Muscle of back (tissue), 11 donors: ENCODE measurements around the gene PTPN22. TPM values are rescaled to one million over a fixed set of nuclear protein-coding genes. Genes with fewer than 3 reads are reported as not detected.

Source experiments
- DNase-seq, 3 donors: peaks; one replicate each; pipeline versions ENCODE4 v3.0.0 to v3.0.0-alpha.2; 2013
- polyA plus RNA-seq, 10 donors: library from polyadenylated mRNA; unstranded; fragments of 120-200 nt; gene quantifications; one replicate each; pipeline ENCODE4 v1.2.1, GENCODE V29; 2013; ENCODE audit not compliant: insufficient read length in 10 of 10

PTPN22 gene
- polyA plus RNA-seq, 10 donors: 0.13 to 1.7 (median 0.33) TPM

GRCh38 chr1:113802367-113803007, 69.0 kb downstream of the PTPN22 start:
- DNase-seq: no peak

GRCh38 chr1:113800487-113800886, 71.0 kb downstream of the PTPN22 start:
- no peak for DNase-seq

GRCh38 chr1:113797472-113797871, 74.0 kb downstream of the PTPN22 start:
- DNase-seq: no peak

GRCh38 chr1:113793878-113794834, 77.4 kb downstream of the PTPN22 start:
- DNase-seq: no peak

- no peak for DNase-seq
These were observed 78.5 kb downstream of the PTPN22 start for GRCh38 chr1:113792986-113793385.

GRCh38 chr1:113792471-113792870, 79.0 kb downstream of the PTPN22 start:
- DNase-seq: no peak

- DNase-seq: no peak
These were observed 82.7 kb downstream of the PTPN22 start for GRCh38 chr1:113788802-113789201.

- no peak for DNase-seq
These were observed 83.8 kb downstream of the PTPN22 start for GRCh38 chr1:113787663-113788062.

GRCh38 chr1:113786069-113786468, 85.4 kb downstream of the PTPN22 start:
- DNase-seq: no peak

GRCh38 chr1:113784104-113784779, 87.3 kb downstream of the PTPN22 start:
- no peak for DNase-seq

- DNase-seq: peak; percentile 33 to 64 (median 43)
These were observed 88.0 kb downstream of the PTPN22 start for GRCh38 chr1:113783254-113784103.

GRCh38 chr1:113782406-113782805, 89.1 kb downstream of the PTPN22 start:
- DNase-seq: peak in 1 of 3 donors; percentile 25

GRCh38 chr1:113780374-113781146, 91.0 kb downstream of the PTPN22 start:
- DNase-seq: no peak

GRCh38 chr1:113779542-113779941, 92.0 kb downstream of the PTPN22 start:
- no peak for DNase-seq

GRCh38 chr1:113777561-113777960, 94.0 kb downstream of the PTPN22 start:
- no peak for DNase-seq

- no peak for DNase-seq
These were observed 101.5 kb downstream of the PTPN22 start for GRCh38 chr1:113770031-113770430.

GRCh38 chr1:113769601-113769970, 101.9 kb downstream of the PTPN22 start:
- DNase-seq: no peak

- DNase-seq: no peak
These were observed 102.5 kb downstream of the PTPN22 start for GRCh38 chr1:113768916-113769600.

- no peak for DNase-seq
These were observed 105.9 kb downstream of the PTPN22 start for GRCh38 chr1:113765306-113766230.
